Measurements from ENCODE around the gene PEX11B.

PEX11B gene

DNA sequence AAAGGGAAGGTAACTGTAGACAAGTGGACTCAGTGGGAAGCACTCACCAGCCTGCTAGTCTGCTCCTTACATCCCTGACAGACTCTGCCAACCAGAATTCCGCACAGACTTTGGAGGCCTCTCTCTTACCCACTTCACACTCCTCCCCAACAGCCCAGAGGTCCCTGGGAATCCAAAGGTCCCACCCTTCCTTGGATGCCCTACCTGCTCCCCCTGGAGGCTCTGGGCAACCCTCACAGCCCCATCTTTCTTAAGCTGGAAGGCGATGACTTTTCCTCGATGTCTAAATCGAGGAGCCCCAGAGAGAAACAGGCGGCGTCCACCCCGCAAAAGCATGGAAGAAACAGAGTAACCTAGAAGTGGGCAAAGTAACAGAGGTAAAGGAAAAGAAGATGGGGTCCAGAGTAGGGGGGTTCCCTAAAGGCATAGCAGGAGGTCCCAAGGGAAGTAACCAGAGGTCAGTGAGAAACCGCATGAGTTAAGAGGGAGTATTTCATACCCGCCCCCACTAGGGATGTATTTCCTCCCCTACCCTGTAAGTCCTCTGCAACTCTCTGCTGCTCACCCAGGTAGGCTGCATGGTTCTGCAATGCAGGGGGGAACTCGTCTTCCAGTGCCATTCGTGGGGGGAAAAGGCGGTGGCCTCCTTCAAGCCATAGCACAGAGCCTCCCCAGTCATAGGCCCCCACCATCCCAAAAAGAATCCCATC lies 17.1 kb downstream of the PEX11B start:
- TF ChIP-seq SNAI2 (CRISPR knock-in tag; IDR thresholded peaks at IDR 0.05) (no peak), PPARA (CRISPR knock-in tag; IDR thresholded peaks at IDR 0.05; ENCODE audit: borderline replicate concordance) (no peak), TOX (CRISPR knock-in tag; IDR thresholded peaks at IDR 0.05; ENCODE audit: borderline replicate concordance) (no peak), ZFP30 (CRISPR knock-in tag; IDR thresholded peaks at IDR 0.05) (no peak), ZFP3 (CRISPR knock-in tag; IDR thresholded peaks at IDR 0.05) (no peak), BACH2 (CRISPR knock-in tag; IDR thresholded peaks at IDR 0.05; ENCODE audit: borderline replicate concordance) (no peak), ESRRG (CRISPR knock-in tag; IDR thresholded peaks at IDR 0.05) (no peak), RARB (CRISPR knock-in tag; IDR thresholded peaks at IDR 0.05) (no peak), CSDC2 (CRISPR knock-in tag; IDR thresholded peaks at IDR 0.05) (no peak), ARNTL (CRISPR knock-in tag; IDR thresholded peaks at IDR 0.05; ENCODE audit: borderline replicate concordance, low read depth) (no peak)
- TF ChIP-seq, protein P1, sequence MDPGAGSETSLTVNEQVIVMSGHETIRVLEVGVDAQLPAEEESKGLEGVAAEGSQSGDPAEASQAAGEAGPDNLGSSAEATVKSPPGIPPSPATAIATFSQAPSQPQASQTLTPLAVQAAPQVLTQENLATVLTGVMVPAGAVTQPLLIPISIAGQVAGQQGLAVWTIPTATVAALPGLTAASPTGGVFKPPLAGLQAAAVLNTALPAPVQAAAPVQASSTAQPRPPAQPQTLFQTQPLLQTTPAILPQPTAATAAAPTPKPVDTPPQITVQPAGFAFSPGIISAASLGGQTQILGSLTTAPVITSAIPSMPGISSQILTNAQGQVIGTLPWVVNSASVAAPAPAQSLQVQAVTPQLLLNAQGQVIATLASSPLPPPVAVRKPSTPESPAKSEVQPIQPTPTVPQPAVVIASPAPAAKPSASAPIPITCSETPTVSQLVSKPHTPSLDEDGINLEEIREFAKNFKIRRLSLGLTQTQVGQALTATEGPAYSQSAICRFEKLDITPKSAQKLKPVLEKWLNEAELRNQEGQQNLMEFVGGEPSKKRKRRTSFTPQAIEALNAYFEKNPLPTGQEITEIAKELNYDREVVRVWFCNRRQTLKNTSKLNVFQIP (CRISPR knock-in tag; IDR thresholded peaks at IDR 0.05; ENCODE audit: borderline replicate concordance, low read depth): no peak
- TF ChIP-seq, protein P2, sequence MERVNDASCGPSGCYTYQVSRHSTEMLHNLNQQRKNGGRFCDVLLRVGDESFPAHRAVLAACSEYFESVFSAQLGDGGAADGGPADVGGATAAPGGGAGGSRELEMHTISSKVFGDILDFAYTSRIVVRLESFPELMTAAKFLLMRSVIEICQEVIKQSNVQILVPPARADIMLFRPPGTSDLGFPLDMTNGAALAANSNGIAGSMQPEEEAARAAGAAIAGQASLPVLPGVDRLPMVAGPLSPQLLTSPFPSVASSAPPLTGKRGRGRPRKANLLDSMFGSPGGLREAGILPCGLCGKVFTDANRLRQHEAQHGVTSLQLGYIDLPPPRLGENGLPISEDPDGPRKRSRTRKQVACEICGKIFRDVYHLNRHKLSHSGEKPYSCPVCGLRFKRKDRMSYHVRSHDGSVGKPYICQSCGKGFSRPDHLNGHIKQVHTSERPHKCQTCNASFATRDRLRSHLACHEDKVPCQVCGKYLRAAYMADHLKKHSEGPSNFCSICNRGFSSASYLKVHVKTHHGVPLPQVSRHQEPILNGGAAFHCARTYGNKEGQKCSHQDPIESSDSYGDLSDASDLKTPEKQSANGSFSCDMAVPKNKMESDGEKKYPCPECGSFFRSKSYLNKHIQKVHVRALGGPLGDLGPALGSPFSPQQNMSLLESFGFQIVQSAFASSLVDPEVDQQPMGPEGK (CRISPR knock-in tag; IDR thresholded peaks at IDR 0.05; ENCODE audit: borderline replicate concordance): no peak
- ATAC-seq: peak; percentile 54; the same call in 2 of the 3 replicates

DNA sequence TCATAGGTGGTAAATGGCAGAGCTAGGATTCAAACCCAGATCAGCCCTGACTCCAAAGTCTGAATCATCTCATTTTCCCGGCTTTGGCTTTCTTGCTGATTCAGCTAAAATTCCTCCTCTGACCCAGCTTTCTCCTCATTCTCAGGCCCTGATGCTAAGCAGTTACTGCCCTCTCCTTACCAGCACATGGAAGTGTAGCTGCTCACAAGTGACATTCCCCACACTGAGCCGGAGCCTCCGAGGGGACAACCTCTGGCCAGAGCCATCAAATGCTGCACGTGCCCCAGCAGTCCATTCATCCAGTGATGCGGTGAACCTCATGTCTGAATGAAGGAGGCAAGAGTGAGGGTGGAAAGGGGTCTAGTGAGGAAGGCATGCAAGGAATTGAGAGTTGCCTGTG lies 19.8 kb downstream of the PEX11B start:
- no peak for ATAC-seq
- no peak for TF ChIP-seq OSR1 (CRISPR knock-in tag; IDR thresholded peaks at IDR 0.05)
- TF ChIP-seq ZFP3 (CRISPR knock-in tag; IDR thresholded peaks at IDR 0.05): no peak

DNA sequence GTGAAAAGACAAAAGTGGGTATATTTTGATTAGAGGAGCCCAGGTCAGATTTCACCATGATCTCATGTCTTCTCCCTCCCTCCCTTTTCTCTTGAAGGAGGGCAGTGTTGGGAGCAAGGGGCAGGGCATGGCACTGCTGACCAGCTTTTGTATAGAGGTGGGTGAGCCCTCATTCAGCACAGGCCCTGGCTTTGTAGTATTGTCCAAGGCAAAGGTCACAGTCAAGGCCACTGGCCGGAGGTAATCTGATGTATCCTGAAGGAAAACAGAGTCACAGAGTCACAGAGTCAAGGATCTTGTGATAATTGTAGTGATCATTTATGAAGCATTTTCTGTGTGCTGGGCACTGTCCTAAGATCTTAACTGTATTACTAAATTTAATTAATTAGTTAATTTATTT lies 20.5 kb downstream of the PEX11B start:
- TF ChIP-seq GLIS3 (CRISPR knock-in tag; IDR thresholded peaks at IDR 0.05): no peak
- TF ChIP-seq ZNF70 (CRISPR knock-in tag; IDR thresholded peaks at IDR 0.05): no peak
- no peak for TF ChIP-seq ZFP3 (CRISPR knock-in tag; IDR thresholded peaks at IDR 0.05)
- no peak for TF ChIP-seq RARB (CRISPR knock-in tag; IDR thresholded peaks at IDR 0.05)
- TF ChIP-seq OSR1 (CRISPR knock-in tag; IDR thresholded peaks at IDR 0.05): no peak
- no peak for TF ChIP-seq PPARA (CRISPR knock-in tag; IDR thresholded peaks at IDR 0.05; ENCODE audit: borderline replicate concordance)
- TF ChIP-seq ZNF8 (CRISPR knock-in tag; IDR thresholded peaks at IDR 0.05): no peak
- TF ChIP-seq ESRRG (CRISPR knock-in tag; IDR thresholded peaks at IDR 0.05): no peak
- TF ChIP-seq, protein P3, sequence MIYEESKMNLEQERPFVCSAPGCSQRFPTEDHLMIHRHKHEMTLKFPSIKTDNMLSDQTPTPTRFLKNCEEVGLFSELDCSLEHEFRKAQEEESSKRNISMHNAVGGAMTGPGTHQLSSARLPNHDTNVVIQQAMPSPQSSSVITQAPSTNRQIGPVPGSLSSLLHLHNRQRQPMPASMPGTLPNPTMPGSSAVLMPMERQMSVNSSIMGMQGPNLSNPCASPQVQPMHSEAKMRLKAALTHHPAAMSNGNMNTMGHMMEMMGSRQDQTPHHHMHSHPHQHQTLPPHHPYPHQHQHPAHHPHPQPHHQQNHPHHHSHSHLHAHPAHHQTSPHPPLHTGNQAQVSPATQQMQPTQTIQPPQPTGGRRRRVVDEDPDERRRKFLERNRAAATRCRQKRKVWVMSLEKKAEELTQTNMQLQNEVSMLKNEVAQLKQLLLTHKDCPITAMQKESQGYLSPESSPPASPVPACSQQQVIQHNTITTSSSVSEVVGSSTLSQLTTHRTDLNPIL (CRISPR knock-in tag; IDR thresholded peaks at IDR 0.05; ENCODE audit: low read depth): no peak
- TF ChIP-seq ZC3H10 (CRISPR knock-in tag; IDR thresholded peaks at IDR 0.05): no peak
- TF ChIP-seq, protein P1 (CRISPR knock-in tag; IDR thresholded peaks at IDR 0.05; ENCODE audit: borderline replicate concordance, low read depth): no peak
- no peak for TF ChIP-seq TOX (CRISPR knock-in tag; IDR thresholded peaks at IDR 0.05; ENCODE audit: borderline replicate concordance)
- no peak for TF ChIP-seq BACH2 (CRISPR knock-in tag; IDR thresholded peaks at IDR 0.05; ENCODE audit: borderline replicate concordance)
- TF ChIP-seq ZFP30 (CRISPR knock-in tag; IDR thresholded peaks at IDR 0.05): no peak
- TF ChIP-seq ARNTL (CRISPR knock-in tag; IDR thresholded peaks at IDR 0.05; ENCODE audit: borderline replicate concordance, low read depth): no peak
- TF ChIP-seq ISL1 (CRISPR knock-in tag; IDR thresholded peaks at IDR 0.05): no peak
- TF ChIP-seq SNAI2 (CRISPR knock-in tag; IDR thresholded peaks at IDR 0.05): no peak
- TF ChIP-seq TCF4 (CRISPR knock-in tag; IDR thresholded peaks at IDR 0.05; ENCODE audit: borderline replicate concordance): no peak
- no peak for ATAC-seq

DNA sequence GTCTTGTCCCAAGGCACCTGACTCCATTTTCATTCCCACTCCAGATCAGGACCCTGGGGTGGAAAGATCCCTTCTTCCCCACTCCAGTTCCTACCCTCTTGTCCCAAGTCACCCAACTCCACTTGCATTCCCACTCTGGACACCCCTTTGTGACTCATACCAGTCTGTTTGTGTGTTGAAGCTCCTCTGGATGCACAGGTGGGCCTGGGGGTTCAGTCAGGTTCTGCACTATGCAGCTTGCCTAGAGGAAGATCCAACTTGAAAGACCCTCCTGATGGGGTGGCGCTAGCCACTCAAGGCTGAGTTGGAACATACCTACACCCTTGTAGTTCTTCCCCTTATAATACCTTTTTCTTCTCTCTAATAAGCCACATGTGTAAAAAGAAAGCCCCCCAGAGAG lies 23.0 kb downstream of the PEX11B start:
- no peak for ATAC-seq
- no peak for TF ChIP-seq BACH2 (CRISPR knock-in tag; IDR thresholded peaks at IDR 0.05; ENCODE audit: borderline replicate concordance)
- no peak for TF ChIP-seq ZFP3 (CRISPR knock-in tag; IDR thresholded peaks at IDR 0.05)
- TF ChIP-seq GLIS3 (CRISPR knock-in tag; IDR thresholded peaks at IDR 0.05): no peak
- TF ChIP-seq, protein P1 (CRISPR knock-in tag; IDR thresholded peaks at IDR 0.05; ENCODE audit: borderline replicate concordance, low read depth): no peak
- TF ChIP-seq, protein P2 (CRISPR knock-in tag; IDR thresholded peaks at IDR 0.05; ENCODE audit: borderline replicate concordance): no peak
- no peak for TF ChIP-seq ZC3H10 (CRISPR knock-in tag; IDR thresholded peaks at IDR 0.05)
- TF ChIP-seq, protein P4, sequence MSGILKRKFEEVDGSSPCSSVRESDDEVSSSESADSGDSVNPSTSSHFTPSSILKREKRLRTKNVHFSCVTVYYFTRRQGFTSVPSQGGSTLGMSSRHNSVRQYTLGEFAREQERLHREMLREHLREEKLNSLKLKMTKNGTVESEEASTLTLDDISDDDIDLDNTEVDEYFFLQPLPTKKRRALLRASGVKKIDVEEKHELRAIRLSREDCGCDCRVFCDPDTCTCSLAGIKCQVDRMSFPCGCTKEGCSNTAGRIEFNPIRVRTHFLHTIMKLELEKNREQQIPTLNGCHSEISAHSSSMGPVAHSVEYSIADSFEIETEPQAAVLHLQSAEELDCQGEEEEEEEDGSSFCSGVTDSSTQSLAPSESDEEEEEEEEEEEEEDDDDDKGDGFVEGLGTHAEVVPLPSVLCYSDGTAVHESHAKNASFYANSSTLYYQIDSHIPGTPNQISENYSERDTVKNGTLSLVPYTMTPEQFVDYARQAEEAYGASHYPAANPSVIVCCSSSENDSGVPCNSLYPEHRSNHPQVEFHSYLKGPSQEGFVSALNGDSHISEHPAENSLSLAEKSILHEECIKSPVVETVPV (CRISPR knock-in tag; IDR thresholded peaks at IDR 0.05): no peak
- no peak for TF ChIP-seq ARNTL (CRISPR knock-in tag; IDR thresholded peaks at IDR 0.05; ENCODE audit: borderline replicate concordance, low read depth)
- no peak for TF ChIP-seq ESRRG (CRISPR knock-in tag; IDR thresholded peaks at IDR 0.05)

All from SK-N-SH treated with all-trans-retinoic acid at 6 μM for 48 hours (cell line).